IMR-90 (cell line): ENCODE results near the gene IQSEC3. TPM values are rescaled to one million over a fixed set of nuclear protein-coding genes. Genes with fewer than 3 reads are reported as not detected.

Source experiments
- ATAC-seq: fragments of 200-7000 bp; cut with Tn5 transposase; 2 replicates; pipeline ENCODE4 v1.9.1; 2020; ENCODE audit warnings: low read depth, mild to moderate bottlenecking, moderate library complexity
- BruUV-seq: library from RNA; stranded (reverse); fragments of 400-500 nt; replicated peaks from 2 replicates; lab custom pipeline; 2021; lab: Mats Ljungman, UMichigan
- CTCF ChIA-PET: fragments of 300-600 bp; formaldehyde crosslinking; extraction: SDS; loops from one replicate; lab custom pipeline; 2021; ENCODE audit warnings: antibody characterized with exemption; lab: Yijun Ruan, JAX
- POLR2A ChIA-PET: fragments of 300-600 bp; sonication (Branson Sonifier 250); formaldehyde crosslinking; loops from one replicate; lab custom pipeline; 2022; ENCODE audit warnings: antibody characterized with exemption; ENCODE audit not compliant: unreplicated experiment; lab: Charles Lee
- DNase-seq: peaks from one replicate; pipeline ENCODE4 v3.0.0; 2013
- H2AFZ ChIP-seq: replicated peaks from 2 replicates; pipeline ENCODE3; 2013; ENCODE audit warnings: low read length, mild to moderate bottlenecking; ENCODE audit not compliant: poor library complexity
- H2AK5ac ChIP-seq: 2 replicates; pipeline ENCODE4 v1.6.1; 2013; ENCODE audit warnings: low read depth, low read length, inconsistent platforms
- H2AK9ac ChIP-seq: replicated peaks from 2 replicates; pipeline ENCODE3; 2013; ENCODE audit warnings: mild to moderate bottlenecking, low read depth, low read length, moderate library complexity; ENCODE audit not compliant: poor library complexity
- H2BK120ac ChIP-seq: 2 replicates; pipeline ENCODE4 v1.6.1; 2013; ENCODE audit warnings: low read depth, low read length, inconsistent platforms
- H2BK15ac ChIP-seq: 3 replicates; pipeline ENCODE4 v1.6.1; 2013; ENCODE audit warnings: low read depth, low read length, inconsistent platforms
- H2BK20ac ChIP-seq: 2 replicates; pipeline ENCODE4 v1.6.1; 2013; ENCODE audit warnings: low read depth, mild to moderate bottlenecking, inconsistent platforms, low read length, moderate library complexity
- H2BK5ac ChIP-seq: 2 replicates; pipeline ENCODE4 v1.6.1; 2013; ENCODE audit warnings: mild to moderate bottlenecking, low read depth, low read length, inconsistent platforms; ENCODE audit not compliant: poor library complexity, severe bottlenecking
- H3K14ac ChIP-seq: replicated peaks from 2 replicates; pipeline ENCODE4 v1.6.1; 2013; ENCODE audit warnings: low read depth, low read length, inconsistent platforms
- H3K18ac ChIP-seq: 2 replicates; pipeline ENCODE4 v1.6.1; 2013; ENCODE audit warnings: low read depth, low read length, control low read depth
- H3K23ac ChIP-seq: 2 replicates; pipeline ENCODE4 v1.6.1; 2013; ENCODE audit warnings: low read depth, low read length, inconsistent platforms
- H3K27ac ChIP-seq: 2 replicates; pipeline ENCODE4 v1.5.1; 2013; ENCODE audit warnings: mild to moderate bottlenecking, control low read depth, low read length; ENCODE audit not compliant: insufficient read depth
- H3K27me3 ChIP-seq: 2 replicates; pipeline ENCODE4 v1.6.1; 2013; ENCODE audit warnings: low read length; ENCODE audit not compliant: control insufficient read depth, insufficient read depth
- H3K36me3 ChIP-seq: 2 replicates; pipeline ENCODE4 v1.6.1; 2013; ENCODE audit warnings: low read length, mixed read lengths; ENCODE audit not compliant: control insufficient read depth, insufficient read depth
- H3K4ac ChIP-seq: 2 replicates; pipeline ENCODE4 v1.6.1; 2013; ENCODE audit warnings: low read depth, low read length, inconsistent platforms
- H3K4me1 ChIP-seq: 2 replicates; pipeline ENCODE4 v1.6.1; 2013; ENCODE audit warnings: low read length, mixed read lengths; ENCODE audit not compliant: control insufficient read depth, insufficient read depth
- H3K4me2 ChIP-seq: 2 replicates; pipeline ENCODE4 v1.6.1; 2013; ENCODE audit warnings: low read depth, mild to moderate bottlenecking, control low read depth, low read length, moderate library complexity
- H3K4me3 ChIP-seq: 2 replicates; pipeline ENCODE4 v1.5.1; 2013; ENCODE audit warnings: low read depth, mild to moderate bottlenecking, control low read depth, low read length, moderate library complexity; ENCODE audit not compliant: insufficient read depth
- H3K56ac ChIP-seq: 2 replicates; pipeline ENCODE4 v1.6.1; 2013; ENCODE audit warnings: low read length, inconsistent platforms; ENCODE audit not compliant: insufficient read depth; ENCODE audit errors: extremely low read depth
- H3K79me1 ChIP-seq, 2 experiments: 2 replicates each; pipeline ENCODE4 v1.6.1; 2013; ENCODE audit warnings: low read length in 2 of 2, inconsistent platforms in 1 of 2, low read depth in 1 of 2
- H3K9ac ChIP-seq: 2 replicates; pipeline ENCODE4 v1.6.1; 2013; ENCODE audit warnings: low read depth, low read length, control low read depth
- H3K9me1 ChIP-seq: 2 replicates; pipeline ENCODE4 v1.6.1; 2013; ENCODE audit warnings: low read length, inconsistent platforms; ENCODE audit not compliant: insufficient read depth
- H3K9me3 ChIP-seq: 2 replicates; pipeline ENCODE4 v1.6.1; 2013; ENCODE audit warnings: low read length; ENCODE audit not compliant: control insufficient read depth, insufficient read depth
- H4K20me1 ChIP-seq: 2 replicates; pipeline ENCODE4 v1.6.1; 2013; ENCODE audit warnings: low read length, inconsistent platforms; ENCODE audit not compliant: insufficient read depth
- H4K5ac ChIP-seq: 2 replicates; pipeline ENCODE4 v1.6.1; 2013; ENCODE audit warnings: mild to moderate bottlenecking, low read depth, low read length, control low read depth
- H4K8ac ChIP-seq, 2 experiments: 2 replicates each; pipeline ENCODE4 v1.6.1; 2013; ENCODE audit warnings: low read depth in 2 of 2, low read length in 2 of 2, control low read depth in 1 of 2, inconsistent platforms in 1 of 2
- H4K91ac ChIP-seq: 2 replicates; pipeline ENCODE4 v1.6.1; 2013; ENCODE audit warnings: low read depth, low read length, inconsistent platforms; ENCODE audit not compliant: insufficient read depth
- BHLHE40 ChIP-seq: fragments of 150-350 bp; IDR thresholded peaks from 2 replicates; pipeline ENCODE4 v1.6.1; 2016; ENCODE audit warnings: mild to moderate bottlenecking, low read depth, low read length
- CEBPB ChIP-seq: IDR thresholded peaks from 2 replicates; pipeline ENCODE4 v1.6.1; 2012; ENCODE audit warnings: low read depth, low read length, improper control_type of control experiment
- CHD1 ChIP-seq: IDR thresholded peaks from 2 replicates; pipeline ENCODE4 v1.6.1; 2012; ENCODE audit warnings: low read depth, low read length, improper control_type of control experiment
- MAFK ChIP-seq: IDR thresholded peaks from 2 replicates; pipeline ENCODE4 v1.6.1; 2012; ENCODE audit warnings: low read depth, low read length, improper control_type of control experiment
- MAZ ChIP-seq: IDR thresholded peaks from 2 replicates; pipeline ENCODE4 v1.6.1; 2012; ENCODE audit warnings: low read depth, mild to moderate bottlenecking, low read length, improper control_type of control experiment, moderate library complexity, borderline replicate concordance
- MXI1 ChIP-seq: IDR thresholded peaks from 2 replicates; pipeline ENCODE4 v1.6.1; 2012; ENCODE audit warnings: low read depth, mild to moderate bottlenecking, low read length, moderate library complexity, borderline replicate concordance
- NFE2L2 ChIP-seq: fragments of 150-350 bp; IDR thresholded peaks from 2 replicates; pipeline ENCODE4 v1.6.1; 2016; ENCODE audit warnings: low read depth, mild to moderate bottlenecking, low read length
- POLR2A ChIP-seq: IDR thresholded peaks from 2 replicates; pipeline ENCODE4 v1.6.1; 2012; ENCODE audit warnings: mild to moderate bottlenecking, low read depth, low read length
- RAD21 ChIP-seq: IDR thresholded peaks from 2 replicates; pipeline ENCODE4 v1.6.1; 2012; ENCODE audit warnings: low read length, improper control_type of control experiment
- RCOR1 ChIP-seq: IDR thresholded peaks from 2 replicates; pipeline ENCODE4 v1.6.1; 2012; ENCODE audit warnings: mild to moderate bottlenecking, low read length, improper control_type of control experiment; ENCODE audit not compliant: insufficient replicate concordance
- RFX5 ChIP-seq: IDR thresholded peaks from 2 replicates; pipeline ENCODE4 v1.8.0; 2012; ENCODE audit warnings: low read depth, mild to moderate bottlenecking, low read length, moderate library complexity
- SMC3 ChIP-seq: fragments of 150-350 bp; IDR thresholded peaks from 2 replicates; pipeline ENCODE4 v1.6.1; 2016; ENCODE audit warnings: low read depth, mild to moderate bottlenecking, antibody characterized with exemption, low read length, moderate library complexity
- WGBS, 2 experiments: methylation state at CpG; one replicate each; pipeline versions ENCODE4 v1.1.5 to v1.1.7; 2013; ENCODE audit warnings: missing lambda C conversion rate in 2 of 2; ENCODE audit not compliant: insufficient read length in 1 of 2; ENCODE audit errors: extremely low coverage in 2 of 2; 5-methylcytosine and 5-hydroxymethylcytosine counted together
- dilution Hi-C: fragments of 300-500 bp; cut with HindIII; formaldehyde crosslinking; loops from one replicate; pipeline ENCODE4 v1.14.3; 2018; ENCODE audit warnings: low sequenced_read_pairs; ENCODE audit not compliant: unreplicated experiment
- in situ Hi-C: fragments of 300-500 bp; cut with MboI; formaldehyde crosslinking; loops from 3 replicates; pipeline ENCODE4 v1.14.3; 2019; ENCODE audit warnings: low sequenced_read_pairs, inconsistent platforms, mixed read lengths
- intact Hi-C: fragments of 100-400 bp; cut with micrococcal nuclease; formaldehyde crosslinking; loops from 2 replicates; pipeline ENCODE4 v1.10.0; 2022
- polyA plus RNA-seq, 3 experiments: library from polyadenylated mRNA; depleted of rRNA; stranded (reverse); fragments of >200 nt; gene quantifications; 2 replicates each; pipeline ENCODE4 v1.2.3, GENCODE V29; 2012; ENCODE audit warnings: low replicate concordance in 1 of 3
- total RNA-seq: library from RNA; depleted of rRNA; stranded (reverse); fragments of >200 nt; gene quantifications from 2 replicates; pipeline ENCODE4 v1.2.3, GENCODE V29; 2012
- TF ChIP-seq, protein P1 (sequence below): fragments of 150-350 bp; IDR thresholded peaks from 2 replicates; pipeline ENCODE4 v1.6.1; 2017; ENCODE audit warnings: mild to moderate bottlenecking, antibody characterized with exemption, low read length, low read depth
- TF ChIP-seq, protein P2 (sequence below): fragments of 150-350 bp; IDR thresholded peaks from 2 replicates; pipeline ENCODE4 v1.6.1; 2016; ENCODE audit warnings: low read depth, mild to moderate bottlenecking, low read length, moderate library complexity, borderline replicate concordance
- TF ChIP-seq, protein P3 (sequence below): conservative IDR thresholded peaks from 2 replicates; pipeline ENCODE4 v1.5.1; 2012; ENCODE audit warnings: mild to moderate bottlenecking, low read depth, low read length, improper control_type of control experiment

Gene IQSEC3
- total and polyA plus RNA-seq, 2 of the 4 experiments (the other 2 are of a cell fraction): 0.10 TPM; not detected in 1

DNA sequence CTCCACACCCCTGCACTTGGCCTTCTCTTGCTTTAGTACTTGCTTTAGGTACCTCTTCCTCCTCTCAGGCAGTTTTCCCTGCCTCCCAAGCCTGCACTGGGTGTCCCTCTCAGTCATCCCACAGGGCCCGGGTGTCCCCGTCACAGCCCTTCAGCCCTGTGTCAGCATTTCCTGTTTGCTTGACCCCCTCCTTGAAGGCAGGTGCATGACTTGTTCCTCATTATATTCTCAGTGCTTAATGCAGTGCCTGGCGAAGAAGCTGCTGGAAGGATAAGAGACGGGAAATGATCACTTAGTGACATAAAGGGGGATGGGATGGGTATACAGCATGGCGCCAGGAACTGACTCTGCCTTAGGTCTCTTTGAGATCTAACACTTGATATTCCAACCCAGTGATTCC lies 61.5 kb downstream of the IQSEC3 start:
- H3K4me1 ChIP-seq: no peaks in the 10 kb centered on the region
- dilution Hi-C loops (no loop called here), intact Hi-C loops (no loop called here), in situ Hi-C loops (no loop called here)
- no TSS peak for BruUV-seq
- H4K91ac ChIP-seq: no peak overlapping the region
- H3K4ac ChIP-seq: no peak overlapping the region
- H2AK9ac ChIP-seq: no peak overlapping the region
- DNase-seq (no peak), ATAC-seq (no peak)
- no peak overlapping the region for H4K8ac ChIP-seq
- no peak overlapping the region for H3K23ac ChIP-seq
- H2BK15ac ChIP-seq: no peak overlapping the region
- no peaks in the 10 kb centered on the region for H3K79me1 ChIP-seq
- no peak for TF ChIP-seq MAFK
- TF ChIP-seq POLR2A: no peak
- TF ChIP-seq RCOR1: no peak
- no peak for TF ChIP-seq MAZ
- no peak for TF ChIP-seq CHD1
- no peak for TF ChIP-seq CEBPB
- no peak for TF ChIP-seq RAD21
- no peak for TF ChIP-seq RFX5
- TF ChIP-seq BHLHE40: no peak
- TF ChIP-seq, protein P1, sequence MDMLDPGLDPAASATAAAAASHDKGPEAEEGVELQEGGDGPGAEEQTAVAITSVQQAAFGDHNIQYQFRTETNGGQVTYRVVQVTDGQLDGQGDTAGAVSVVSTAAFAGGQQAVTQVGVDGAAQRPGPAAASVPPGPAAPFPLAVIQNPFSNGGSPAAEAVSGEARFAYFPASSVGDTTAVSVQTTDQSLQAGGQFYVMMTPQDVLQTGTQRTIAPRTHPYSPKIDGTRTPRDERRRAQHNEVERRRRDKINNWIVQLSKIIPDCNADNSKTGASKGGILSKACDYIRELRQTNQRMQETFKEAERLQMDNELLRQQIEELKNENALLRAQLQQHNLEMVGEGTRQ: no peak
- TF ChIP-seq, protein P2, sequence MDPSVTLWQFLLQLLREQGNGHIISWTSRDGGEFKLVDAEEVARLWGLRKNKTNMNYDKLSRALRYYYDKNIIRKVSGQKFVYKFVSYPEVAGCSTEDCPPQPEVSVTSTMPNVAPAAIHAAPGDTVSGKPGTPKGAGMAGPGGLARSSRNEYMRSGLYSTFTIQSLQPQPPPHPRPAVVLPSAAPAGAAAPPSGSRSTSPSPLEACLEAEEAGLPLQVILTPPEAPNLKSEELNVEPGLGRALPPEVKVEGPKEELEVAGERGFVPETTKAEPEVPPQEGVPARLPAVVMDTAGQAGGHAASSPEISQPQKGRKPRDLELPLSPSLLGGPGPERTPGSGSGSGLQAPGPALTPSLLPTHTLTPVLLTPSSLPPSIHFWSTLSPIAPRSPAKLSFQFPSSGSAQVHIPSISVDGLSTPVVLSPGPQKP: no peak
- no peak for TF ChIP-seq NFE2L2
- TF ChIP-seq SMC3: no peak
- TF ChIP-seq MXI1: no peak
- TF ChIP-seq, protein P3, sequence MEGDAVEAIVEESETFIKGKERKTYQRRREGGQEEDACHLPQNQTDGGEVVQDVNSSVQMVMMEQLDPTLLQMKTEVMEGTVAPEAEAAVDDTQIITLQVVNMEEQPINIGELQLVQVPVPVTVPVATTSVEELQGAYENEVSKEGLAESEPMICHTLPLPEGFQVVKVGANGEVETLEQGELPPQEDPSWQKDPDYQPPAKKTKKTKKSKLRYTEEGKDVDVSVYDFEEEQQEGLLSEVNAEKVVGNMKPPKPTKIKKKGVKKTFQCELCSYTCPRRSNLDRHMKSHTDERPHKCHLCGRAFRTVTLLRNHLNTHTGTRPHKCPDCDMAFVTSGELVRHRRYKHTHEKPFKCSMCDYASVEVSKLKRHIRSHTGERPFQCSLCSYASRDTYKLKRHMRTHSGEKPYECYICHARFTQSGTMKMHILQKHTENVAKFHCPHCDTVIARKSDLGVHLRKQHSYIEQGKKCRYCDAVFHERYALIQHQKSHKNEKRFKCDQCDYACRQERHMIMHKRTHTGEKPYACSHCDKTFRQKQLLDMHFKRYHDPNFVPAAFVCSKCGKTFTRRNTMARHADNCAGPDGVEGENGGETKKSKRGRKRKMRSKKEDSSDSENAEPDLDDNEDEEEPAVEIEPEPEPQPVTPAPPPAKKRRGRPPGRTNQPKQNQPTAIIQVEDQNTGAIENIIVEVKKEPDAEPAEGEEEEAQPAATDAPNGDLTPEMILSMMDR: no peak
- H3K9me3 ChIP-seq: no peaks in the 10 kb centered on the region
- H3K4me3 ChIP-seq: no peak overlapping the region
- no CpG with 5 or more reads among the region's 5 CpGs for WGBS, 2 experiments
- POLR2A ChIA-PET: no interaction called here
- H2AFZ ChIP-seq: no peak overlapping the region
- no peak overlapping the region for H2BK20ac ChIP-seq
- H3K14ac ChIP-seq: no peak overlapping the region
- H3K18ac ChIP-seq: no peak overlapping the region
- no peak overlapping the region for H2AK5ac ChIP-seq
- H3K9me1 ChIP-seq: no peaks in the 10 kb centered on the region
- no peak overlapping the region for H4K5ac ChIP-seq
- no peak overlapping the region for H3K27ac ChIP-seq
- no peaks in the 10 kb centered on the region for H4K20me1 ChIP-seq
- H3K36me3 ChIP-seq: no peaks in the 10 kb centered on the region
- CTCF ChIA-PET: no interaction called here
- no peak overlapping the region for H2BK120ac ChIP-seq
- H3K9ac ChIP-seq: no peak overlapping the region
- peaks cover 63% of the 10 kb centered on the region for H3K27me3 ChIP-seq
- H3K4me2 ChIP-seq: no peak overlapping the region
- H2BK5ac ChIP-seq: no peak overlapping the region
- no peak overlapping the region for H3K56ac ChIP-seq
